SK-N-SH treated with all-trans-retinoic acid at 6 μM for 48 hours (cell line): Measurements from ENCODE around the gene OR51G2.

Experiments used
- ATAC-seq: fragments of 200-7000 bp; cut with Tn5 transposase; 3 replicates; pipeline ENCODE4 v1.9.1; 2020; ENCODE audit warnings: mild to moderate bottlenecking, moderate library complexity
- ARNTL ChIP-seq: fragments of 450-650 bp; formaldehyde crosslinking; IDR thresholded peaks from 2 replicates; pipeline ENCODE4 v1.5.0; 2020; ENCODE audit warnings: low read depth, mild to moderate bottlenecking, moderate library complexity, borderline replicate concordance
- BACH2 ChIP-seq: fragments of 250-450 bp; sonication (Bioruptor Pico); IDR thresholded peaks from 2 replicates; pipeline ENCODE4 v1.9.0; 2021; ENCODE audit warnings: mild to moderate bottlenecking, borderline replicate concordance
- CSDC2 ChIP-seq: fragments of 250-450 bp; sonication (Bioruptor Pico); IDR thresholded peaks from 2 replicates; pipeline ENCODE4 v1.5.0; 2020; ENCODE audit warnings: mild to moderate bottlenecking, moderate library complexity
- ESRRG ChIP-seq: fragments of 250-450 bp; sonication (Bioruptor Pico); IDR thresholded peaks from 2 replicates; pipeline ENCODE4 v1.6.1; 2021; ENCODE audit warnings: mild to moderate bottlenecking
- GLIS3 ChIP-seq: fragments of 250-450 bp; sonication (Bioruptor Pico); IDR thresholded peaks from 2 replicates; pipeline ENCODE4 v1.5.0; 2020; ENCODE audit warnings: mild to moderate bottlenecking, moderate library complexity
- ISL1 ChIP-seq: fragments of 250-450 bp; sonication (Bioruptor Pico); IDR thresholded peaks from 2 replicates; pipeline ENCODE4 v2.1.2; 2022; ENCODE audit warnings: mild to moderate bottlenecking, moderate library complexity
- OSR1 ChIP-seq: fragments of 250-450 bp; sonication (Bioruptor Pico); IDR thresholded peaks from 2 replicates; pipeline ENCODE4 v1.8.0; 2022; ENCODE audit warnings: moderate library complexity, mild to moderate bottlenecking, inconsistent platforms
- PPARA ChIP-seq: fragments of 250-450 bp; sonication (Bioruptor Pico); IDR thresholded peaks from 2 replicates; pipeline ENCODE4 v1.5.0; 2020; ENCODE audit warnings: mild to moderate bottlenecking, borderline replicate concordance
- RARB ChIP-seq: fragments of 250-450 bp; sonication (Bioruptor Pico); IDR thresholded peaks from 2 replicates; pipeline ENCODE4 v1.8.0; 2021; ENCODE audit warnings: mild to moderate bottlenecking, moderate library complexity
- TCF4 ChIP-seq: fragments of 250-450 bp; sonication (Bioruptor Pico); IDR thresholded peaks from 2 replicates; pipeline ENCODE4 v1.8.0; 2021; ENCODE audit warnings: mild to moderate bottlenecking, moderate library complexity, borderline replicate concordance
- TOX ChIP-seq: fragments of 250-450 bp; sonication (Bioruptor Pico); IDR thresholded peaks from 2 replicates; pipeline ENCODE4 v1.8.0; 2021; ENCODE audit warnings: mild to moderate bottlenecking, moderate library complexity, borderline replicate concordance
- ZC3H10 ChIP-seq: fragments of 250-450 bp; sonication (Bioruptor Pico); IDR thresholded peaks from 2 replicates; pipeline ENCODE4 v1.5.1; 2021; ENCODE audit warnings: mild to moderate bottlenecking, moderate library complexity
- ZFP3 ChIP-seq: fragments of 250-450 bp; sonication (Bioruptor Pico); IDR thresholded peaks from 2 replicates; pipeline ENCODE4 v1.5.0; 2020; ENCODE audit warnings: mild to moderate bottlenecking, moderate library complexity
- ZFP30 ChIP-seq: fragments of 450-650 bp; formaldehyde crosslinking; IDR thresholded peaks from 2 replicates; pipeline ENCODE4 v1.5.0; 2022; ENCODE audit warnings: mild to moderate bottlenecking, moderate library complexity
- ZNF8 ChIP-seq: fragments of 450-650 bp; formaldehyde crosslinking; IDR thresholded peaks from 2 replicates; pipeline ENCODE4 v1.5.0; 2020; ENCODE audit warnings: mild to moderate bottlenecking, moderate library complexity
- TF ChIP-seq, protein P1 (sequence below): fragments of 250-450 bp; sonication (Bioruptor Pico); IDR thresholded peaks from 2 replicates; pipeline ENCODE4 v1.5.1; 2021; ENCODE audit warnings: mild to moderate bottlenecking, moderate library complexity
- TF ChIP-seq, protein P2 (sequence below): fragments of 250-450 bp; sonication (Bioruptor Pico); IDR thresholded peaks from 2 replicates; pipeline ENCODE4 v1.5.1; 2020; ENCODE audit warnings: low read depth, mild to moderate bottlenecking, moderate library complexity
- TF ChIP-seq, protein P3 (sequence below): fragments of 250-450 bp; sonication (Bioruptor Pico); IDR thresholded peaks from 2 replicates; pipeline ENCODE4 v1.5.0; 2020; ENCODE audit warnings: mild to moderate bottlenecking, moderate library complexity
- TF ChIP-seq, protein P4 (sequence below): fragments of 250-450 bp; sonication (Bioruptor Pico); IDR thresholded peaks from 2 replicates; pipeline ENCODE4 v1.8.0; 2021; ENCODE audit warnings: low read depth, mild to moderate bottlenecking, moderate library complexity, borderline replicate concordance
- TF ChIP-seq, protein P5 (sequence below): fragments of 250-450 bp; sonication (Bioruptor Pico); IDR thresholded peaks from 2 replicates; pipeline ENCODE4 v1.8.0; 2020; ENCODE audit warnings: mild to moderate bottlenecking, moderate library complexity, borderline replicate concordance

OR51G2 gene

DNA sequence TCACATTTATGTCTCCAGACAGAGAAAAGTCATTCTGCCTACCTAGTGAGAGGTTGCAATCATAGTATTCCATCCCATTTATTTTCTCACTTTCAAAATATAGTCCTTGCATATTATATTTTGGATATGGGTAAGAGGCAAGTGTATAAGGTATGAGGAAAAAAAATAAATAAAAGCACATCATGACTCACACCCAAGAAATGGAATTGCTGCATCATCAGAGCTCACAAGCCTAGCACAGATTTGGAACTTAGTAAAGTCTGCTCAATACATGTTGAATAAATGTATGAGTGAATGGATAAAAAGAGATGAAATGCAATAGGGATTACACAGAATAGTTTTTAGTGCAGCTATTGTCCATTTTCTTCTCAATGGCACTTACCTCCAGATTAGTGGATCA lies 7.5 kb upstream of the OR51G2 start:
- TF ChIP-seq, protein P1, sequence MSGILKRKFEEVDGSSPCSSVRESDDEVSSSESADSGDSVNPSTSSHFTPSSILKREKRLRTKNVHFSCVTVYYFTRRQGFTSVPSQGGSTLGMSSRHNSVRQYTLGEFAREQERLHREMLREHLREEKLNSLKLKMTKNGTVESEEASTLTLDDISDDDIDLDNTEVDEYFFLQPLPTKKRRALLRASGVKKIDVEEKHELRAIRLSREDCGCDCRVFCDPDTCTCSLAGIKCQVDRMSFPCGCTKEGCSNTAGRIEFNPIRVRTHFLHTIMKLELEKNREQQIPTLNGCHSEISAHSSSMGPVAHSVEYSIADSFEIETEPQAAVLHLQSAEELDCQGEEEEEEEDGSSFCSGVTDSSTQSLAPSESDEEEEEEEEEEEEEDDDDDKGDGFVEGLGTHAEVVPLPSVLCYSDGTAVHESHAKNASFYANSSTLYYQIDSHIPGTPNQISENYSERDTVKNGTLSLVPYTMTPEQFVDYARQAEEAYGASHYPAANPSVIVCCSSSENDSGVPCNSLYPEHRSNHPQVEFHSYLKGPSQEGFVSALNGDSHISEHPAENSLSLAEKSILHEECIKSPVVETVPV (CRISPR knock-in tag): no peak
- ATAC-seq: no peak

DNA sequence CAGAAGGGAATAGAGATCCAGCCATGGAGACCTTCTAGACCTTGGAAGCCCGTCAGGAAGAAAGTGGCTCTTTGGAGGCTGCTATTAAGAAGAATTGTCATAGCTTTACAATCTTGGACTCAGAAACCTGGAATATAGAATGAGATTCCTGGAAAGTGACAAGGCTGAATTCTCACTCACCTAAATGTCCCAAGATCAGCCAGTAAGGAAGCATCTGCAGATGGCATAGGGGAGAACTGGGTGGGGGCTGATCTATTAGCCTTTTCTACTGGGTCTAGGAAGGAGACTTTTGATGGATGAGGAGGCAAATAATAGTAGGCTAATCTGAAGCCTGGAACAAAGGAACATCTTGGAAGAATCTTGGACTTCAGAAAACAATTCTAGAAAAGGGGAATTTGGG lies 5.1 kb upstream of the OR51G2 start, which contains the start of gene OR51G1:
TSS of gene OR51G1 (minus strand) at position 101 of the 400 bp plus-strand sequence. CDS start at position 101, 0 bp downstream.
- ATAC-seq: no peak
- TF ChIP-seq OSR1 (no peak), GLIS3 (CRISPR knock-in tag) (no peak), TCF4 (CRISPR knock-in tag) (no peak), ARNTL (CRISPR knock-in tag) (no peak), ZNF8 (no peak), RARB (CRISPR knock-in tag) (no peak), ISL1 (CRISPR knock-in tag) (no peak), CSDC2 (CRISPR knock-in tag) (no peak), ZFP3 (no peak)
- TF ChIP-seq, protein P2, sequence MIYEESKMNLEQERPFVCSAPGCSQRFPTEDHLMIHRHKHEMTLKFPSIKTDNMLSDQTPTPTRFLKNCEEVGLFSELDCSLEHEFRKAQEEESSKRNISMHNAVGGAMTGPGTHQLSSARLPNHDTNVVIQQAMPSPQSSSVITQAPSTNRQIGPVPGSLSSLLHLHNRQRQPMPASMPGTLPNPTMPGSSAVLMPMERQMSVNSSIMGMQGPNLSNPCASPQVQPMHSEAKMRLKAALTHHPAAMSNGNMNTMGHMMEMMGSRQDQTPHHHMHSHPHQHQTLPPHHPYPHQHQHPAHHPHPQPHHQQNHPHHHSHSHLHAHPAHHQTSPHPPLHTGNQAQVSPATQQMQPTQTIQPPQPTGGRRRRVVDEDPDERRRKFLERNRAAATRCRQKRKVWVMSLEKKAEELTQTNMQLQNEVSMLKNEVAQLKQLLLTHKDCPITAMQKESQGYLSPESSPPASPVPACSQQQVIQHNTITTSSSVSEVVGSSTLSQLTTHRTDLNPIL: no peak
- TF ChIP-seq, protein P3, sequence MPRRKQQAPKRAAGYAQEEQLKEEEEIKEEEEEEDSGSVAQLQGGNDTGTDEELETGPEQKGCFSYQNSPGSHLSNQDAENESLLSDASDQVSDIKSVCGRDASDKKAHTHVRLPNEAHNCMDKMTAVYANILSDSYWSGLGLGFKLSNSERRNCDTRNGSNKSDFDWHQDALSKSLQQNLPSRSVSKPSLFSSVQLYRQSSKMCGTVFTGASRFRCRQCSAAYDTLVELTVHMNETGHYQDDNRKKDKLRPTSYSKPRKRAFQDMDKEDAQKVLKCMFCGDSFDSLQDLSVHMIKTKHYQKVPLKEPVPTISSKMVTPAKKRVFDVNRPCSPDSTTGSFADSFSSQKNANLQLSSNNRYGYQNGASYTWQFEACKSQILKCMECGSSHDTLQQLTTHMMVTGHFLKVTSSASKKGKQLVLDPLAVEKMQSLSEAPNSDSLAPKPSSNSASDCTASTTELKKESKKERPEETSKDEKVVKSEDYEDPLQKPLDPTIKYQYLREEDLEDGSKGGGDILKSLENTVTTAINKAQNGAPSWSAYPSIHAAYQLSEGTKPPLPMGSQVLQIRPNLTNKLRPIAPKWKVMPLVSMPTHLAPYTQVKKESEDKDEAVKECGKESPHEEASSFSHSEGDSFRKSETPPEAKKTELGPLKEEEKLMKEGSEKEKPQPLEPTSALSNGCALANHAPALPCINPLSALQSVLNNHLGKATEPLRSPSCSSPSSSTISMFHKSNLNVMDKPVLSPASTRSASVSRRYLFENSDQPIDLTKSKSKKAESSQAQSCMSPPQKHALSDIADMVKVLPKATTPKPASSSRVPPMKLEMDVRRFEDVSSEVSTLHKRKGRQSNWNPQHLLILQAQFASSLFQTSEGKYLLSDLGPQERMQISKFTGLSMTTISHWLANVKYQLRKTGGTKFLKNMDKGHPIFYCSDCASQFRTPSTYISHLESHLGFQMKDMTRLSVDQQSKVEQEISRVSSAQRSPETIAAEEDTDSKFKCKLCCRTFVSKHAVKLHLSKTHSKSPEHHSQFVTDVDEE (CRISPR knock-in tag): no peak
- TF ChIP-seq, protein P4, sequence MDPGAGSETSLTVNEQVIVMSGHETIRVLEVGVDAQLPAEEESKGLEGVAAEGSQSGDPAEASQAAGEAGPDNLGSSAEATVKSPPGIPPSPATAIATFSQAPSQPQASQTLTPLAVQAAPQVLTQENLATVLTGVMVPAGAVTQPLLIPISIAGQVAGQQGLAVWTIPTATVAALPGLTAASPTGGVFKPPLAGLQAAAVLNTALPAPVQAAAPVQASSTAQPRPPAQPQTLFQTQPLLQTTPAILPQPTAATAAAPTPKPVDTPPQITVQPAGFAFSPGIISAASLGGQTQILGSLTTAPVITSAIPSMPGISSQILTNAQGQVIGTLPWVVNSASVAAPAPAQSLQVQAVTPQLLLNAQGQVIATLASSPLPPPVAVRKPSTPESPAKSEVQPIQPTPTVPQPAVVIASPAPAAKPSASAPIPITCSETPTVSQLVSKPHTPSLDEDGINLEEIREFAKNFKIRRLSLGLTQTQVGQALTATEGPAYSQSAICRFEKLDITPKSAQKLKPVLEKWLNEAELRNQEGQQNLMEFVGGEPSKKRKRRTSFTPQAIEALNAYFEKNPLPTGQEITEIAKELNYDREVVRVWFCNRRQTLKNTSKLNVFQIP (CRISPR knock-in tag): no peak
- TF ChIP-seq, protein P5, sequence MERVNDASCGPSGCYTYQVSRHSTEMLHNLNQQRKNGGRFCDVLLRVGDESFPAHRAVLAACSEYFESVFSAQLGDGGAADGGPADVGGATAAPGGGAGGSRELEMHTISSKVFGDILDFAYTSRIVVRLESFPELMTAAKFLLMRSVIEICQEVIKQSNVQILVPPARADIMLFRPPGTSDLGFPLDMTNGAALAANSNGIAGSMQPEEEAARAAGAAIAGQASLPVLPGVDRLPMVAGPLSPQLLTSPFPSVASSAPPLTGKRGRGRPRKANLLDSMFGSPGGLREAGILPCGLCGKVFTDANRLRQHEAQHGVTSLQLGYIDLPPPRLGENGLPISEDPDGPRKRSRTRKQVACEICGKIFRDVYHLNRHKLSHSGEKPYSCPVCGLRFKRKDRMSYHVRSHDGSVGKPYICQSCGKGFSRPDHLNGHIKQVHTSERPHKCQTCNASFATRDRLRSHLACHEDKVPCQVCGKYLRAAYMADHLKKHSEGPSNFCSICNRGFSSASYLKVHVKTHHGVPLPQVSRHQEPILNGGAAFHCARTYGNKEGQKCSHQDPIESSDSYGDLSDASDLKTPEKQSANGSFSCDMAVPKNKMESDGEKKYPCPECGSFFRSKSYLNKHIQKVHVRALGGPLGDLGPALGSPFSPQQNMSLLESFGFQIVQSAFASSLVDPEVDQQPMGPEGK (CRISPR knock-in tag): no peak

DNA sequence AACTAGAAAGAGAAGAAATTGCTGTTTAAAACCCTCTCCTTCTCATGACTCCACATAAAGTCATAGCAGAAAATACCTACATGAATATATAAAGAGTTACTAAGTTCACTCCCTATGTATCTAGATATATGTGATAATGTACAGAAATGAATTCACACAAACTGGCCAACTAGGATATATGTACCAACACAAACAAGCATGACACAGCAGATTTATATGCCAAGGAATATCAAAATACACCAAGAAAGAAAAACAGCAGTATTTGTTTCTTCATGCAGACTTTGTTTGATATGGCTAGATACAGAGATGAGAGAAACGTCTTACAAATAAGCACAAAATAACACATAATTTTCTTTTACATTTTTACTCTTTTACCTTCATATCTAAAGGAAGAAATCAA lies 3.2 kb upstream of the OR51G2 start:
- no peak for ATAC-seq

More for the DNA sequence above, 3.2 kb upstream of the OR51G2 start:
- TF ChIP-seq ZFP3 (no peak), PPARA (CRISPR knock-in tag) (no peak), TOX (CRISPR knock-in tag) (no peak), ARNTL (CRISPR knock-in tag) (no peak), OSR1 (no peak), ZFP30 (no peak), ISL1 (CRISPR knock-in tag) (no peak), RARB (CRISPR knock-in tag) (no peak), ESRRG (no peak), ZC3H10 (CRISPR knock-in tag) (no peak), BACH2 (CRISPR knock-in tag) (no peak)
- TF ChIP-seq, protein P4 (CRISPR knock-in tag): no peak
- TF ChIP-seq, protein P2: no peak
- TF ChIP-seq, all 23 proteins: peak for 0
